Nephron progenitor cell (in vitro differentiated cells): Measurements from ENCODE around the gene LCE1E.

Source experiments
- DNase-seq: peaks from one replicate; pipeline ENCODE4 v3.0.0; 2021
- H3K27ac Mint-ChIP-seq: 2 replicates; pipeline ENCODE4 v1.8.0; 2021; ENCODE audit warnings: mild to moderate bottlenecking, moderate library complexity, mixed read lengths
- H3K27me3 Mint-ChIP-seq: 2 replicates; pipeline ENCODE4 v1.8.0; 2021; ENCODE audit warnings: mild to moderate bottlenecking, low read depth, mixed read lengths; ENCODE audit not compliant: poor library complexity
- H3K36me3 Mint-ChIP-seq: 2 replicates; pipeline ENCODE4 v1.8.0; 2021; ENCODE audit warnings: low read depth, mixed read lengths
- H3K4me1 Mint-ChIP-seq: 2 replicates; pipeline ENCODE4 v1.8.0; 2021; ENCODE audit warnings: mixed read lengths
- H3K4me3 Mint-ChIP-seq: 2 replicates; pipeline ENCODE4 v1.8.0; 2021; ENCODE audit warnings: mild to moderate bottlenecking, moderate library complexity, mixed read lengths
- H3K9me3 Mint-ChIP-seq: 2 replicates; pipeline ENCODE4 v1.8.0; 2021; ENCODE audit warnings: mild to moderate bottlenecking, moderate library complexity, mixed read lengths
- CTCF ChIP-seq: fragments of 200-600 bp; sonication (generic); IDR thresholded peaks from 2 replicates; pipeline ENCODE4 v1.5.0; 2021; ENCODE audit warnings: antibody characterized with exemption

LCE1E gene

DNA sequence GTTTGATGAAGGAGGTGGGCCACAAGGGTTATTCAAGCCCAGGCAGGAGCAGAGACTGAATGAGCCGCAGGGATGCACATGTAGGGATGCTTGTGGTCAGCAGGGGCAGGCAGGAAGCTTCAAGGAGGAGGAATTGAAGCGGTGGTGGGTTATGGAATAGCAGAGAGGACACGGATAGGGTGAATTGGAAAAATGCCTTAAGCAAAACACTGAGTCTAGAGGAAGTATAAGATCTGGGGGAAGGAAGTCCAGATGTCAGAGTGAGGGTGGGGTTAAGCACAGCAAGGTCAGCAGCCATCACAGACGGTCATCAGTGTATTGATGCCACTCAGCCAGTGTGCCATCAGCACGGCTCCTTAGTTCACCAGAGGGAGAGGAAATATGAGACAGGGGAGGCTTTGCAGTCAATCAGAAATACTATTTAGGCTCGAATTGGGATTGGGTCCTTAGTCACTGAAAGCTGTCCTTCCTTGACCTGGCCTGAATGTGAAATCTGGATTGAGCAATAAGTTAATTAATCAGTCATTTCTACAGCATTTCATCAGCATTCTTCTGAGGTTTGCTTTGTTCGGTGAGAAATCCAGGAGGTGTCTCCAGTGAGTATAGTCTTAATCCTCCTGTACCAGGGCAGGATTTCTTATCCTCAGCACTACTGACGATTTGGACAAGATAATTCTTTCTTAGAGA lies 17.1 kb upstream of the LCE1E start:
- DNase-seq, result no peak
- no peak overlapping the region for H3K4me3 Mint-ChIP-seq
- no peaks in the 10 kb centered on the region for H3K4me1 Mint-ChIP-seq
- H3K27ac Mint-ChIP-seq, result no peak overlapping the region
- peaks cover 86% of the 10 kb centered on the region for H3K9me3 Mint-ChIP-seq
- no peaks in the 10 kb centered on the region for H3K36me3 Mint-ChIP-seq
- H3K27me3 Mint-ChIP-seq, result peaks cover 3% of the 10 kb centered on the region
- TF ChIP-seq CTCF, result no peak

DNA sequence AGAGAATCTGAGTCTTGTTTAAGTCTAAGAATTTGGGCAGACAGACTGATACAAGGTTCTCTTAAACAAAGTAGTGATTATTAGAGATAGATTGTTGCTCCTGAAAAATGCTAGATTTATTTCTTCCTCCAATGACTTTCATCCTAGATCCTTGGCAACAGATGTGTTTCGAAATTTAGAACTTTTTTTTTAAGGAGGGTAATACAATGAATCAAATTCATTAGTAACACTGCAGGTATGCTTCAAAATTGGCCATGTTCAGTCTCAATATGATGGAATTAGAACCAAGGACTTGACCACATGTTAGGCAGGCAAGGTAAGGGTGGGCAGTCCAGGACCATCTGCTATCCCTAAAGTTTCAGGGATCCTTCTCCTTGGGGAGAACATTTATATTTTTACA lies 15.6 kb upstream of the LCE1E start:
- peaks cover 3% of the 10 kb centered on the region for H3K27me3 Mint-ChIP-seq
- TF ChIP-seq CTCF, result no peak
- peaks cover 88% of the 10 kb centered on the region for H3K9me3 Mint-ChIP-seq
- no peak overlapping the region for H3K4me3 Mint-ChIP-seq
- H3K4me1 Mint-ChIP-seq, result no peaks in the 10 kb centered on the region
- no peak for DNase-seq
- H3K27ac Mint-ChIP-seq, result no peak overlapping the region
- no peaks in the 10 kb centered on the region for H3K36me3 Mint-ChIP-seq

DNA sequence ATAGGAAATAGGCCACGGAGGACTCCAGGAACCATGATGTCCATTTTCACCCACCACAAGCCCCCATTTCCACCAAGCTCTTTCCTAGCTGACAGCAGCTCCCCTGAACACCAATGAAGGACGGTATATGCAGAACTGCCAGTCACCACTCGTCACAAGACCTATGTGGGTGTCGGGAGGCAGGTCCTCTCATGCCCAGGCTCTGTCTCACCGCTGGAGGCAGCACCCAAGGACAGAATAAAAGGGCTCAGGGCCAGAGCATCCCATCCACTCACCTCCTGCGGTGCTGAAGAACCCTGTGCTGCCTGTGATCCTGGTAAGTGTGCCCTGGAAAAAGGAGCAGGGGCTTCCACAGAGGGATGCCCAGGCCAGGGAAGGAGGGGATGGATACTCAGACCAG lies 11.2 kb upstream of the LCE1E start, which contains the start of gene LCE1F:
LCE1F (plus strand) TSS at position 266 of the 400 bp plus-strand sequence. CDS start 1,232 bp downstream, outside the sequence.
- H3K4me1 Mint-ChIP-seq, result no peaks in the 10 kb centered on the region
- no peaks in the 10 kb centered on the region for H3K36me3 Mint-ChIP-seq
- peaks cover 84% of the 10 kb centered on the region for H3K9me3 Mint-ChIP-seq
- no peak for DNase-seq
- peaks cover 7% of the 10 kb centered on the region for H3K27me3 Mint-ChIP-seq
- TF ChIP-seq CTCF, result no peak
- H3K4me3 Mint-ChIP-seq, result no peak within 1 kb of the TSS
- no peak within 1 kb of the TSS for H3K27ac Mint-ChIP-seq

- no peaks in the 10 kb centered on the region for H3K36me3 Mint-ChIP-seq
- H3K4me1 Mint-ChIP-seq, result no peaks in the 10 kb centered on the region
- H3K27me3 Mint-ChIP-seq, result peaks cover 6% of the 10 kb centered on the region
- peaks cover 78% of the 10 kb centered on the region for H3K9me3 Mint-ChIP-seq
- H3K4me3 Mint-ChIP-seq, result no peak overlapping the region
- DNase-seq, result no peak
- no peak for TF ChIP-seq CTCF
- no peak overlapping the region for H3K27ac Mint-ChIP-seq
Observed at GRCh38 chr1:152776361-152776760, 9.7 kb upstream of the LCE1E start.

DNA sequence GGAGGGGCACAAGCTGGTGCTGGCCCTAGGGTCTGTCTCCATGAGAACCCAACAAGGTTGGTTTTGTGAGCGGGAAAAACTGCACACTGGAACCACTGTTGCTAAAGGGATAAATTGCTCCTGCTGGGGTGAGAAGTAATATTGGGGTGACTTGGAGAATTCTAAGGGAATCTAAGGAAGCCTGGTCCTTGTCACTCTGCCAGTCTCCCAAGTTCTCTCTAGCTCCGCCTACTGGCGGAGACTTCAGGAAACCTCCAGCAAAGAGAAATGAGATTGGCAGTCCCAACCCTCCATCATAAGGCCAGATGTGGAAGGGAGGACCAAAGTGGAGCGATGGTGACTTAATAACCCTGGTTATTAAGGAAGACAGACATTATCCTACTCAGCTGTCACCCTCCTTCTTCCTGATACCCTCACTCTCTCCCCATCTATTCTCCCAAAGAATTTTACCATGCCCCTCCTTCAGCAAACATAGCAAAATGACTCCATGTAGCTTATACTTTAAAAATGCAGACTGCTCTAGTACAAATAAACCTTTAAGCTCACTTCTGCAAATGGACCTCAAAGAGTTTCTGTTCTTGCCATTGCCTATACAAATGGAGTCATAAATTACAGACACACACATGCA lies 8.4 kb upstream of the LCE1E start:
- H3K4me3 Mint-ChIP-seq, result no peak overlapping the region
- no peak for TF ChIP-seq CTCF
- no peak overlapping the region for H3K27ac Mint-ChIP-seq
- DNase-seq, result no peak
- peaks cover 4% of the 10 kb centered on the region for H3K27me3 Mint-ChIP-seq
- H3K4me1 Mint-ChIP-seq, result no peaks in the 10 kb centered on the region
- no peaks in the 10 kb centered on the region for H3K36me3 Mint-ChIP-seq
- H3K9me3 Mint-ChIP-seq, result peaks cover 79% of the 10 kb centered on the region

DNA sequence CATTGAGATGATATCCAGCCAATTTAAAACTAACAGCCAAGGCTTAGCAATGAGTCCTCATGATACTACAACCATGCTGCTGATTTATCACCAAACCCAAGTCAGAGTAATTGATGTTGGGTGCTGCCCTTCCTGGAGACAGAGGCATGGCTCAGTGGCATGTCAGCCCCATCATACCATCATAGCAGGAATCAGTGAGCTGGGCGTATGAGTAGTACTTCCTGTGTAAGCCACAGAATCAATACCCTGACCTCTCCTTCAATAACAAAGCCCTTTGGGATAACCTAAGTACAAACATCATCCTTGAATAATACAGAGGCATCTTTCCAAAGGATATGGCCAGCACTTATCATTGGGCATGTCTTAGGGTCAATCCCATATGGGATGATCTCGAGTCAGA lies 3.0 kb upstream of the LCE1E start:
- H3K4me3 Mint-ChIP-seq, result no peak overlapping the region
- no peak for TF ChIP-seq CTCF
- no peak overlapping the region for H3K27ac Mint-ChIP-seq
- DNase-seq, result no peak
- no peaks in the 10 kb centered on the region for H3K36me3 Mint-ChIP-seq
- no peaks in the 10 kb centered on the region for H3K4me1 Mint-ChIP-seq
- no peaks in the 10 kb centered on the region for H3K27me3 Mint-ChIP-seq
- H3K9me3 Mint-ChIP-seq, result peaks cover 75% of the 10 kb centered on the region
